Uterus (tissue), 2 donors: ENCODE data around the gene DPP6.

Experiments used
- CTCF ChIP-seq, 4 experiments: fragments of 200-600 bp in 2 of 4; fragments of 450-650 bp in 2 of 4; sonication (generic) in 2 of 4; IDR thresholded peaks; one replicate each; pipeline ENCODE4 v1.5.1; 2016 to 2019; ENCODE audit warnings: antibody characterized with exemption in 4 of 4, mild to moderate bottlenecking in 2 of 4, moderate library complexity in 1 of 4
- POLR2A ChIP-seq, 2 donors: fragments of 450-650 bp; IDR thresholded peaks; one replicate each; pipeline ENCODE4 v1.6.1; 2016; ENCODE audit warnings: antibody characterized with exemption in 2 of 2, mild to moderate bottlenecking in 1 of 2, moderate library complexity in 1 of 2

GRCh38 chr7:154881526-154881925, 829.3 kb downstream of the DPP6 start:
- TF ChIP-seq CTCF (IDR thresholded peaks at IDR 0.05) (no peak), POLR2A (IDR thresholded peaks at IDR 0.05) (no peak)
